ENCODE results near the gene KLF5. TPM values are rescaled to one million over a fixed set of nuclear protein-coding genes. Genes with fewer than 3 reads are reported as not detected.

The KLF5 gene
- total and polyA plus RNA-seq, 9 donors: 2.1 to 45.7 (median 6.9) TPM

DNA sequence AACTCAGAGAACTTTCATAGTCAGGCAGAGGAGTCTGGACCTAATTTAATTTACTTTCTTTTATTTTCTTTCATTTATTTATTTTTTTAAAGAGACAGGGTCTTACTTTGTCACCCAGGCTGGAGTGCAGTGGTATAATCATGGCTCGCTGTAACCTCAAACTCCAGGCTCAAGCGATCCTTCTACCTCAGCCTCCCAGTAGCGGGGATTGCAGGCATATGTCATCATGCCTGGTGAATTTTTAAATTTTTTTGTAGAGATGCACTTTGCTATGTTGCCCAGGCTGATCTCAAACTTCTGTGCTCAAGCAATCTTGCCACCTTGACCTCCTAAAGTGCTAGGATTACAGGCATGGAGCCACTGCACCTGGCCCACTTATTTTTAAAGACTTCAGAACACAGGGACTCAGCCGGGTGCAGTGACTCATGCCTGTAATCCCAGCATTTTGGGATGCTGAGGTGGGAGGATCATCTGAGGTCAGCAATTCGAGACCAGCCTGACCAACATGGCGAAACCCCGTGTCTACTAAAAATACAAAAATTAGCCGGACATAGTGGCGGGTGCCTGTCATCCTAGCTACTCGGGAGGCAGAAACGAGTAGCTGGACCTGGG lies 50.6 kb downstream of the KLF5 start:
- TF ChIP-seq EP300 (IDR thresholded peaks at IDR 0.05): no peak
- no peak for TF ChIP-seq POLR2A (IDR thresholded peaks at IDR 0.05)
- TF ChIP-seq, protein P1, sequence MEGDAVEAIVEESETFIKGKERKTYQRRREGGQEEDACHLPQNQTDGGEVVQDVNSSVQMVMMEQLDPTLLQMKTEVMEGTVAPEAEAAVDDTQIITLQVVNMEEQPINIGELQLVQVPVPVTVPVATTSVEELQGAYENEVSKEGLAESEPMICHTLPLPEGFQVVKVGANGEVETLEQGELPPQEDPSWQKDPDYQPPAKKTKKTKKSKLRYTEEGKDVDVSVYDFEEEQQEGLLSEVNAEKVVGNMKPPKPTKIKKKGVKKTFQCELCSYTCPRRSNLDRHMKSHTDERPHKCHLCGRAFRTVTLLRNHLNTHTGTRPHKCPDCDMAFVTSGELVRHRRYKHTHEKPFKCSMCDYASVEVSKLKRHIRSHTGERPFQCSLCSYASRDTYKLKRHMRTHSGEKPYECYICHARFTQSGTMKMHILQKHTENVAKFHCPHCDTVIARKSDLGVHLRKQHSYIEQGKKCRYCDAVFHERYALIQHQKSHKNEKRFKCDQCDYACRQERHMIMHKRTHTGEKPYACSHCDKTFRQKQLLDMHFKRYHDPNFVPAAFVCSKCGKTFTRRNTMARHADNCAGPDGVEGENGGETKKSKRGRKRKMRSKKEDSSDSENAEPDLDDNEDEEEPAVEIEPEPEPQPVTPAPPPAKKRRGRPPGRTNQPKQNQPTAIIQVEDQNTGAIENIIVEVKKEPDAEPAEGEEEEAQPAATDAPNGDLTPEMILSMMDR (IDR thresholded peaks at IDR 0.05): no peak
- intact Hi-C loops (cut with DNase I): loop anchor here in 1 of 4 donors (5.0 kb wide), 1 partner anchor 328 kb away; no protein-coding TSS in a partner anchor
- H3K4me1 ChIP-seq (ENCODE audit: insufficient read depth): no peaks in the 10 kb centered on the region
- WGBS, 3 donors: 87 to 92% (median 88%) methylated on average over 11 of the region's 11 CpGs
- no peak overlapping the region for H3K4me3 ChIP-seq
- H3K9me3 ChIP-seq: no peaks in the 10 kb centered on the region
- no peak overlapping the region for H3K27ac ChIP-seq
- no peaks in the 10 kb centered on the region for H3K27me3 ChIP-seq
- H3K36me3 ChIP-seq: no peaks in the 10 kb centered on the region
- no peak for DNase-seq

DNA sequence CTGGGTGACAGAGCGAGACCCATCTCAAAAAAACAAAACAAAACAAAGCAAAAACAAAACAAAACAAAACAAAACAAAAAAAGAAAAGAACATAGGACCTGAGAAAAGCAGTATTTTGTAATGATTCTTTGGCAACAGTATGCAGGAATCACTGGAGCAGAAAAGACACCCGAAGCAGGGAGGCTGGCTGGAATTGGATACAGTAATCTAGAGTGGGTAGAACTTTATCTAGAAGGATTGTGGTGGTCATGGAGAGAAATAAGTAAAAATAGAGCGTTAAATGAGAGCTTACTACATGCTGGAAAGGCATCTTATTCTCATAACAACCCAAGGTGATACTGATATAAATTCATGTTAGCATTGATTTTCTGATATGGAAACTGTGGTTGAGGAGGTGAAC lies 51.2 kb downstream of the KLF5 start:
- no peaks in the 10 kb centered on the region for H3K27me3 ChIP-seq
- intact Hi-C loops (cut with DNase I): loop anchor here in 1 of 4 donors (5.0 kb wide), 1 partner anchor 327 kb away; no protein-coding TSS in a partner anchor
- no peaks in the 10 kb centered on the region for H3K9me3 ChIP-seq
- no peaks in the 10 kb centered on the region for H3K36me3 ChIP-seq
- H3K27ac ChIP-seq: no peak overlapping the region
- H3K4me3 ChIP-seq: no peak overlapping the region
- TF ChIP-seq, protein P1 (IDR thresholded peaks at IDR 0.05): no peak
- TF ChIP-seq POLR2A (IDR thresholded peaks at IDR 0.05): no peak
- TF ChIP-seq EP300 (IDR thresholded peaks at IDR 0.05): no peak
- no peaks in the 10 kb centered on the region for H3K4me1 ChIP-seq (ENCODE audit: insufficient read depth)
- WGBS, 3 donors: 74 to 78% (median 74%) methylated on average over 3 of the region's 3 CpGs
- no peak for DNase-seq

DNA sequence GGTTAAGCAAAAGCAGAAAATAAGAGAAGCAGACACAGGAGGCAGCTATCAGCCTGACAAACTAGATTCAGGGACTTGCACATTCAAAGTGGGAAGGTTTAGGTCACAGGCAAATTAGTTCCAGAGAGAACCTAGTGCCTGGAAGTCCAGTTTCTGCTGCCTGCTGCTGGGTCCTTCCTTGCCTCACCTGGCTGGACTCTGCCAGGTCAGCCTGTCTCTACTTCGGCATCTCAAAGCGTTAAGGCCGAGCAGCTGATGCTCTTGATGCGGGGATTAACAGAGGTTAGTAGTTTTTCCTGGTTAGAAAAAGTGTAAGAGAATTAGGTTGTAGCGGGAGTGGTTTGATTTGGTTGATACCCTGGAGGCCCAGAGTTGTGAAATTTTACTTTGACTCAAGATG lies 52.0 kb downstream of the KLF5 start:
- TF ChIP-seq, protein P1 (IDR thresholded peaks at IDR 0.05): no peak
- TF ChIP-seq POLR2A (IDR thresholded peaks at IDR 0.05) (no peak), EP300 (IDR thresholded peaks at IDR 0.05) (no peak)
- no peaks in the 10 kb centered on the region for H3K9me3 ChIP-seq
- no peaks in the 10 kb centered on the region for H3K27me3 ChIP-seq
- H3K4me1 ChIP-seq (ENCODE audit: insufficient read depth): no peaks in the 10 kb centered on the region
- no peak overlapping the region for H3K27ac ChIP-seq
- H3K36me3 ChIP-seq: no peaks in the 10 kb centered on the region
- DNase-seq: no peak
- intact Hi-C loops (cut with DNase I): no loop called here
- WGBS, 3 donors: 96 to 97% (median 97%) methylated on average over 5 of the region's 5 CpGs
- H3K4me3 ChIP-seq: no peak overlapping the region

DNA sequence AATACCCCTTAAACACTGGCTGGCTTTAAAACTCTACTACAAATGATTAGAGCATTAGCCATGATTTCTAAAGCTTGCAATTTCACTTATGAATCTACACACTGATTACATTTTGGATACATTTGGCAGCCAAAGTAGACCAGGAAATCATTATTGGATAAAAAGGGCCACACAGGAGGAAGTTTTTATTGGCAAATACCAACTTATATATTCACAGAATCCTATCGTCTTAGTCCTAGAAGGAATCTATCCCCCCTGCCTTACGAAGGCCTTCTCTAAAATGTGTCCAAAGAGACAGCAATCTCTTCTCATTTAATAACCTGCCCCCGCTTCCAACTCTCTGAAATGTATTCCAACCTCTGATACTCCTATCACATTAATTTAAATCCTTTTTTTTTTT lies 52.5 kb downstream of the KLF5 start:
- intact Hi-C loops (cut with DNase I): no loop called here
- TF ChIP-seq POLR2A (IDR thresholded peaks at IDR 0.05) (no peak), EP300 (IDR thresholded peaks at IDR 0.05) (no peak)
- TF ChIP-seq, protein P1 (IDR thresholded peaks at IDR 0.05): no peak
- H3K9me3 ChIP-seq: no peaks in the 10 kb centered on the region
- no peak for DNase-seq
- H3K27ac ChIP-seq: no peak overlapping the region
- H3K4me1 ChIP-seq (ENCODE audit: insufficient read depth): no peaks in the 10 kb centered on the region
- H3K36me3 ChIP-seq: no peaks in the 10 kb centered on the region
- 46 to 70% (median 60%) methylated on average over 3 of the region's 3 CpGs for WGBS, 3 donors
- H3K27me3 ChIP-seq: no peaks in the 10 kb centered on the region
- H3K4me3 ChIP-seq: no peak overlapping the region

Data from ovary (tissue), 9 donors.